NB4 (cell line): Measurements from ENCODE around the gene TEAD4.

Experiments
- CTCF ChIP-seq: IDR thresholded peaks from one replicate; pipeline ENCODE4 v1.5.1; 2012; ENCODE audit warnings: low read depth, low read length
- POLR2A ChIP-seq: IDR thresholded peaks from 2 replicates; pipeline ENCODE4 v1.6.1; 2011; ENCODE audit warnings: mild to moderate bottlenecking; ENCODE audit not compliant: insufficient read length; ENCODE audit errors: extremely low read depth

GRCh38 chr12:3061059-3061458 is 101.9 kb downstream of the TEAD4 start:
- TF ChIP-seq POLR2A: no peak
- TF ChIP-seq CTCF: no peak
